BE2C (cell line): ENCODE results near the gene GCC1.

Experiments
- DNase-seq: peaks from one replicate; pipeline ENCODE4 v3.0.0-alpha.2; 2020
- H3K27me3 ChIP-seq: fragments of 250-450 bp; sonication (Bioruptor Pico); 2 replicates; pipeline ENCODE4 v1.5.1; 2020; ENCODE audit warnings: mild to moderate bottlenecking
- H3K36me3 ChIP-seq: fragments of 250-450 bp; sonication (Bioruptor Pico); 2 replicates; pipeline ENCODE4 v1.5.1; 2020; ENCODE audit warnings: mild to moderate bottlenecking
- H3K4me1 ChIP-seq: fragments of 250-450 bp; sonication (Bioruptor Pico); 2 replicates; pipeline ENCODE4 v1.5.1; 2020
- H3K4me3 ChIP-seq: 2 replicates; pipeline ENCODE4 v1.5.1; 2011; ENCODE audit warnings: low read depth, low read length
- H3K9me3 ChIP-seq: fragments of 250-450 bp; sonication (Bioruptor Pico); 2 replicates; pipeline ENCODE4 v1.5.1; 2020
- TF ChIP-seq, protein P1 (sequence below): IDR thresholded peaks from 2 replicates; pipeline ENCODE4 v1.5.1; 2012; ENCODE audit warnings: mild to moderate bottlenecking, low read depth, low read length

The GCC1 gene

DNA sequence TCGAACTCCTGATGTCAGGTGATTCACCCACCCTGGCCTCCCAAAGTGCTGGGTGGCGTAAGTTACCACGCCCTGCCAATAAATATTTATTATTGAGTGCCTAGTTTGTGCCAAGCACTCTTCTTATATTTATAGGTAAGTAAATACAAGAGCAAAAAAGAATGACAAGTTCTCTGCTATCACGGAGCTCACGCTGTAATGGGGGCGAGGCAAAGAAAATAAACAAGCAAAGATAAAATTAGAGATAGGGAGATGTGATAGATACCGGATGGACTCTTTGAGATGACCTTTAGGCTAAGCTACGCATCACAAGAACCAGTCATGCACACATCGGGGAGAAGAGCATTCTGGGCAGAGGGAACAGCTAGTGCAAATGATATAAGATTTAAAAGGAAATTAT is 46.3 kb downstream of the GCC1 start:
- DNase-seq, result no peak
- H3K27me3 ChIP-seq, result peaks cover 44% of the 10 kb centered on the region
- no peaks in the 10 kb centered on the region for H3K9me3 ChIP-seq
- no peak overlapping the region for H3K4me3 ChIP-seq
- no peaks in the 10 kb centered on the region for H3K4me1 ChIP-seq
- TF ChIP-seq, protein P1, sequence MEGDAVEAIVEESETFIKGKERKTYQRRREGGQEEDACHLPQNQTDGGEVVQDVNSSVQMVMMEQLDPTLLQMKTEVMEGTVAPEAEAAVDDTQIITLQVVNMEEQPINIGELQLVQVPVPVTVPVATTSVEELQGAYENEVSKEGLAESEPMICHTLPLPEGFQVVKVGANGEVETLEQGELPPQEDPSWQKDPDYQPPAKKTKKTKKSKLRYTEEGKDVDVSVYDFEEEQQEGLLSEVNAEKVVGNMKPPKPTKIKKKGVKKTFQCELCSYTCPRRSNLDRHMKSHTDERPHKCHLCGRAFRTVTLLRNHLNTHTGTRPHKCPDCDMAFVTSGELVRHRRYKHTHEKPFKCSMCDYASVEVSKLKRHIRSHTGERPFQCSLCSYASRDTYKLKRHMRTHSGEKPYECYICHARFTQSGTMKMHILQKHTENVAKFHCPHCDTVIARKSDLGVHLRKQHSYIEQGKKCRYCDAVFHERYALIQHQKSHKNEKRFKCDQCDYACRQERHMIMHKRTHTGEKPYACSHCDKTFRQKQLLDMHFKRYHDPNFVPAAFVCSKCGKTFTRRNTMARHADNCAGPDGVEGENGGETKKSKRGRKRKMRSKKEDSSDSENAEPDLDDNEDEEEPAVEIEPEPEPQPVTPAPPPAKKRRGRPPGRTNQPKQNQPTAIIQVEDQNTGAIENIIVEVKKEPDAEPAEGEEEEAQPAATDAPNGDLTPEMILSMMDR, result no peak
- no peaks in the 10 kb centered on the region for H3K36me3 ChIP-seq

DNA sequence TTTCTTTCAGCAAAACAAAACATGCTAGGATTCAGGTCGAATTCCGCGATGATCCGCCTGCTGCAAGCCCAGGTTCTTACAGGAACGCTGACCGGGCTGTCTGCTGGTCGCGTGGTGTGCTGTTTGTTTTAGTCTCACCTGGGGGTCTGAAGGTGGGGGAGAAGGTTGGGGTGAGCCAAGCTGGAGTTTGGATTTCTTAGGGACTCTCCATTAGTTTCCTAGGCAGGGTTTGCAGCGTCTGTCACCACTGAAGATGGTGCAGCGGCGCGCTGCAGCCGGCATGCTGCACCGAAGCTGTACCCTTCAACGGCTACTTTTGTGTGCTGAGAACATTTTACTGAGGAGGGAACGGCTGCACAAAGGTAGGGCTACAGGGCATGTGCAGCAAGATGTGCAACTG is 48.7 kb downstream of the GCC1 start:
- Histone ChIP-seq H3K27me3 (peaks cover 53% of the 10 kb centered on the region), H3K4me1 (no peaks in the 10 kb centered on the region), H3K36me3 (no peaks in the 10 kb centered on the region), H3K4me3 (peak overlapping the region; percentile 2; the same call in 1 of the 2 replicates), H3K9me3 (no peaks in the 10 kb centered on the region)
- TF ChIP-seq, protein P1, result no peak
- no peak for DNase-seq

DNA sequence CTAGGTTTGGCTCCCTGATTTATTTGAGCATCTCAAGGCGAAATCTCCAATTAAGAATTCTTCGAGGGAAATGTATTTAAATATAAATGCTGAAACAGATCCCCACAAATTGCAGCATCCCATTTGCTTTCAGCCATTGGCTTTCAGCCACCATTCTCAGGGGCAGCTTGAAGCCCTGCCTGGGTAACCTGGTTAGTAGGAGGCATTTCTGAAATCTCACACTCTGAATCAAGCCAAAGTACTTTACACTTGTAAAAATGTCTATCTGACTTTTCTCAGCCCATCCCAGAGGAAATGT is 49.1 kb downstream of the GCC1 start:
- H3K36me3 ChIP-seq, result no peaks in the 10 kb centered on the region
- TF ChIP-seq, protein P1, result no peak
- no peak for DNase-seq
- peaks cover 53% of the 10 kb centered on the region for H3K27me3 ChIP-seq
- no peak overlapping the region for H3K4me3 ChIP-seq
- H3K4me1 ChIP-seq, result no peaks in the 10 kb centered on the region
- H3K9me3 ChIP-seq, result no peaks in the 10 kb centered on the region

DNA sequence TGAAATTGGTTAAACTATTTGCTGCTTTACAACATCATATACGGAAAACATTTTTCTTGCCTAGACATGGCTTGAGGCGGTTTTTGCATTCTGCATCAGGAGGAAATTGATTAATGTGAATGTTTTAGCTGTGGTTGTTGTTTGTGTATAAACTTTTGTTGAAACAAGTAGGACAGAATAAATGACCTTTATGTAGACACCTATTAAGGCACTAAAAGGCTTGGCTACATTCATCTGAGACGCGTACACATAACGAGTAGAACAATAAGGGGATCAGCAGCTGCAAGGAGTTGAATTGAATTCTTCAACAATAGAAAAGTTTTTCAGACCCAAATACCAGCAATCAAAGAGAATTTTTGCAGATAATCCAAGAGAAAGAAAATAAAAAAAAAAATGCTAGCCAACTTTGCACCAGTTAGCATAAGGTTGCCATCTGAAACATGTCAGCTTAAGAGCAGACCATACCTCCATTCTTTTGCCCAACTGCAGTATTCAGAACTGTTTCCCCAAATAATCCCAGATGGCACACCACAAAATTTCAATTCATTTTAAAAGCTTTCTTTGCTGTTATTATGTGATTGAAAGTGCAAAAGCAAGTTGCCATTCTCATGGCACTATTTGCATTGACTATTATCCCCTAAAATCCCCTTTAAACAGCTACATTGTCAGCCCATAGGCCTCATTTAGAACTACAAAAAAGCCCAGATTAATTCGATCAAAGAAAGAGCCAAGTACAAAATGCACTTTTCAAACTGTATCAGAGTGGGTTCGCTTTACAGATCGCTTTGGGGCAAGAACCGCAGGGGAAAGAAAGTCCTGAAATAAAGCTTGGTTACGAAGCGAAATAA is 49.6 kb downstream of the GCC1 start:
- Histone ChIP-seq H3K9me3 (no peaks in the 10 kb centered on the region), H3K4me1 (no peaks in the 10 kb centered on the region), H3K36me3 (no peaks in the 10 kb centered on the region), H3K4me3 (no peak overlapping the region), H3K27me3 (peaks cover 54% of the 10 kb centered on the region)
- TF ChIP-seq, protein P1, result no peak
- no peak for DNase-seq

DNA sequence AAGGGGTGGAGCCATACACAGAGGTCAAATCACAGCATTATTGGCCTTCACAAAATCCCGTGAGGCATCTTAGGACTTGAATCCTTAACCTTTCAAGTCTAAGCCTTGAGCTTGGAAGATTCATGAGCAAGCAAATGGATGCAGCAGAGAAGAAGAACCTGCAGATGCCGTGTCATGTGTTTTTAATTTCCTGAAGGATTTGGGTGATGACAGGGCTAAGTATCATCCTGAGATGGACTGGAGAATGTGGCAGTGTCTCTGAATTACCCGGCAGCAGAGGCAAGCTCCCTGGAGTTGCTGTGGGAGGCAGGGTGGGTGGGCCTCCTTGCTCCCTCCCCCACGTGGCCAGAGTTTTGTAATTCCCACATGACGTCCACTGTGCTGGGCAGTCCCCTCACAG is 50.8 kb downstream of the GCC1 start:
- TF ChIP-seq, protein P1, result no peak
- no peaks in the 10 kb centered on the region for H3K4me1 ChIP-seq
- H3K4me3 ChIP-seq, result no peak overlapping the region
- DNase-seq, result no peak
- H3K9me3 ChIP-seq, result no peaks in the 10 kb centered on the region
- H3K27me3 ChIP-seq, result peaks cover 52% of the 10 kb centered on the region
- no peaks in the 10 kb centered on the region for H3K36me3 ChIP-seq

DNA sequence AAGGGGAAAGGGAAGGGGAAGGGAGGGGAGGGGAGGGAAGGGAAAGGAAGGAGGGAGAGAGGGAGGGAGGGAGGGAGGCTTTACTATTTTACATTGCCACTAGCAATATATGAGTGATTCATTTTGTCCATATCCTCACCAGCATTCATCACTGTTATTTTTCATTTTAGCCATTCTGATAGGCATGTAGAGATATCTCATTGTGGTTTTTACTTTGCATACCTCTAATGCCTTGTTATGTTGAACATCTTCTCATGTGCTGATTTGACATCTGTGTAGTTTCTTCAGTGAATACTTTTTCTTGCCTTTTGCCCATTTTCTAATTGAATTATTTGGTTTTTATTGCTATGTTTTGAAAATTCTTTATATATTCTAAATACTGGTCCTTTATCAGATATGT is 52.7 kb downstream of the GCC1 start:
- TF ChIP-seq, protein P1, result no peak
- Histone ChIP-seq H3K4me3 (no peak overlapping the region), H3K36me3 (no peaks in the 10 kb centered on the region), H3K9me3 (no peaks in the 10 kb centered on the region), H3K27me3 (peaks cover 45% of the 10 kb centered on the region), H3K4me1 (no peaks in the 10 kb centered on the region)
- DNase-seq, result no peak
